Testis (tissue), 2 donors: ENCODE measurements around the gene ATP10B.

ENCODE experiments used
- CTCF ChIP-seq, 3 experiments: fragments of 450-650 bp in 2 of 3; fragments of 200-600 bp in 1 of 3; sonication (generic) in 1 of 3; IDR thresholded peaks; one replicate each; pipeline ENCODE4 v1.5.1; 2016 to 2019; ENCODE audit warnings: antibody characterized with exemption in 3 of 3, mild to moderate bottlenecking in 2 of 3, moderate library complexity in 1 of 3
- POLR2A ChIP-seq: fragments of 450-650 bp; IDR thresholded peaks from one replicate; pipeline ENCODE4 v1.6.1; 2017; ENCODE audit warnings: antibody characterized with exemption, mild to moderate bottlenecking, moderate library complexity

- TF ChIP-seq CTCF (IDR thresholded peaks at IDR 0.05) (no peak), POLR2A (no peak)
These were observed 159.7 kb downstream of the ATP10B start for GRCh38 chr5:160692271-160692670.
